GM10248 (cell line): ENCODE results near the gene RGS6.

ENCODE experiments used
- CTCF ChIA-PET: fragments of 300-600 bp; sonication (Branson Sonifier 250); formaldehyde crosslinking; extraction: SDS; loops from one replicate; lab custom pipeline; 2021; ENCODE audit warnings: antibody characterized with exemption; lab: Yijun Ruan, JAX
- POLR2A ChIA-PET: fragments of 350-650 bp; sonication (Branson Sonifier 250); formaldehyde crosslinking; extraction: SDS; loops from one replicate; lab custom pipeline; 2020; ENCODE audit warnings: antibody characterized with exemption; lab: Yijun Ruan, JAX
- DNase-seq: peaks from one replicate; pipeline ENCODE4 v3.0.0; 2012; ENCODE audit errors: extremely low spot score
- CTCF ChIP-seq: IDR thresholded peaks from 2 replicates; pipeline ENCODE4 v1.5.1; 2012; ENCODE audit warnings: mild to moderate bottlenecking, low read depth; ENCODE audit errors: extremely low read depth, missing control alignments, control extremely low read depth

The RGS6 gene

GRCh38 chr14:72451054-72451972, 519.1 kb downstream of the RGS6 start:
- DNase-seq: peak; percentile 59
- ChIA-PET POLR2A (interaction anchor here (1.3 kb wide), 1 partner anchor 26 kb away, joined by 5 read pairs; no protein-coding TSS in a partner anchor), CTCF (interaction anchor here (0.8 to 1.3 kb wide), 4 partner anchors 10 to 32 kb away, joined by 3 to 4 read pairs (median 4); no protein-coding TSS in a partner anchor)
- no peak for TF ChIP-seq CTCF

- no peak for DNase-seq
- TF ChIP-seq CTCF: no peak
- ChIA-PET POLR2A (no interaction called here), CTCF (interaction anchor here (2.0 kb wide), 1 partner anchor 11 kb away, joined by 6 read pairs; no protein-coding TSS in a partner anchor)
These were observed 520.5 kb downstream of the RGS6 start for GRCh38 chr14:72452774-72453173.

- POLR2A ChIA-PET: no interaction called here
- TF ChIP-seq CTCF: no peak
- CTCF ChIA-PET: interaction anchor here (1.5 to 3.4 kb wide), 3 partner anchors 9 to 59 kb away, joined by 6 to 11 read pairs (median 7); no protein-coding TSS in a partner anchor
- no peak for DNase-seq
These were observed 522.3 kb downstream of the RGS6 start for GRCh38 chr14:72454388-72455160.

- CTCF ChIA-PET: interaction anchor here (1.2 kb wide), 1 partner anchor 18 kb away, joined by 3 read pairs; no protein-coding TSS in a partner anchor
- DNase-seq: no peak
- TF ChIP-seq CTCF: no peak
- POLR2A ChIA-PET: no interaction called here
These were observed 525.4 kb downstream of the RGS6 start for GRCh38 chr14:72457641-72458040.

GRCh38 chr14:72462056-72462455, 529.8 kb downstream of the RGS6 start:
- ChIA-PET CTCF (interaction anchor here (1.2 to 2.2 kb wide), 4 partner anchors 11 to 52 kb away, joined by 3 to 5 read pairs (median 4); no protein-coding TSS in a partner anchor), POLR2A (interaction anchor here (0.5 kb wide), 1 partner anchor 350 kb away, joined by 3 read pairs; no protein-coding TSS in a partner anchor)
- no peak for DNase-seq
- no peak for TF ChIP-seq CTCF

- DNase-seq: no peak
- CTCF ChIA-PET: interaction anchor here (1.1 to 2.2 kb wide), 3 partner anchors 9 to 16 kb away, joined by 3 to 6 read pairs (median 5); no protein-coding TSS in a partner anchor
- POLR2A ChIA-PET: no interaction called here
- TF ChIP-seq CTCF: no peak
These were observed 531.1 kb downstream of the RGS6 start for GRCh38 chr14:72463291-72463866.
